GM06990 (cell line): Measurements from ENCODE around the gene SLCO4A1.

Experiments
- DNase-seq: peaks from one replicate; pipeline ENCODE4 v3.0.0-alpha.2; 2011; ENCODE audit not compliant: insufficient read length; ENCODE audit errors: extremely low read depth
- H3K27me3 ChIP-seq: replicated peaks from 2 replicates; pipeline ENCODE4 v1.6.0; 2011; ENCODE audit warnings: low read length; ENCODE audit not compliant: control insufficient read depth, insufficient read depth
- H3K36me3 ChIP-seq: 2 replicates; pipeline ENCODE4 v1.5.1; 2011; ENCODE audit warnings: low read length; ENCODE audit not compliant: control insufficient read depth, insufficient read depth
- H3K4me3 ChIP-seq: replicated peaks from 2 replicates; pipeline ENCODE4 v1.5.1; 2011; ENCODE audit warnings: low read depth, mild to moderate bottlenecking, control low read depth, low read length
- CTCF ChIP-seq: IDR thresholded peaks from 2 replicates; pipeline ENCODE4 v1.5.1; 2011; ENCODE audit warnings: low read length, control low read depth, mild to moderate bottlenecking, inconsistent platforms; ENCODE audit not compliant: insufficient read depth, poor library complexity, severe bottlenecking

Gene SLCO4A1

GRCh38 chr20:62656197-62656918 is 14.1 kb downstream of the SLCO4A1 start:
- DNase-seq: no peak
- H3K36me3 ChIP-seq: peaks cover 4% of the 10 kb centered on the region
- TF ChIP-seq CTCF: no peak
- no peak overlapping the region for H3K4me3 ChIP-seq
- H3K27me3 ChIP-seq: no peaks in the 10 kb centered on the region

- Histone ChIP-seq H3K36me3 (peaks cover 5% of the 10 kb centered on the region), H3K27me3 (no peaks in the 10 kb centered on the region), H3K4me3 (no peak overlapping the region)
- no peak for TF ChIP-seq CTCF
- DNase-seq: no peak
These were observed 14.8 kb downstream of the SLCO4A1 start for GRCh38 chr20:62656919-62657588.

GRCh38 chr20:62657589-62657942 is 15.3 kb downstream of the SLCO4A1 start:
- H3K27me3 ChIP-seq: no peaks in the 10 kb centered on the region
- no peak overlapping the region for H3K4me3 ChIP-seq
- DNase-seq: no peak
- TF ChIP-seq CTCF: no peak
- peaks cover 5% of the 10 kb centered on the region for H3K36me3 ChIP-seq

GRCh38 chr20:62657956-62658355 is 15.7 kb downstream of the SLCO4A1 start:
- H3K36me3 ChIP-seq: peaks cover 5% of the 10 kb centered on the region
- H3K27me3 ChIP-seq: no peaks in the 10 kb centered on the region
- no peak overlapping the region for H3K4me3 ChIP-seq
- no peak for DNase-seq
- TF ChIP-seq CTCF: no peak

GRCh38 chr20:62658593-62659178 is 16.4 kb downstream of the SLCO4A1 start:
- no peak for DNase-seq
- TF ChIP-seq CTCF: no peak
- Histone ChIP-seq H3K4me3 (no peak overlapping the region), H3K27me3 (no peaks in the 10 kb centered on the region), H3K36me3 (peaks cover 5% of the 10 kb centered on the region)
